ENCODE data around the gene FGF12. TPM values are rescaled to one million over a fixed set of nuclear protein-coding genes. Genes with fewer than 3 reads are reported as not detected.

FGF12 gene
- total and polyA plus RNA-seq, 2 experiments from 2014 or later, result 6.0 to 14.3 TPM

- H3K9me3 Mint-ChIP-seq, result no peaks in the 10 kb centered on the region; the same call in 2 of the 3 replicates
- Histone ChIP-seq H3K27me3 (ENCODE audit: insufficient read depth) (no peaks in the 10 kb centered on the region), H3K4me1 (ENCODE audit: insufficient read depth) (no peaks in the 10 kb centered on the region), H3K27ac (ENCODE audit: low read depth) (no peak overlapping the region), H4K20me1 (replicated peaks; ENCODE audit: insufficient read depth) (no peaks in the 10 kb centered on the region), H3K36me3 (ENCODE audit: insufficient read depth) (no peaks in the 10 kb centered on the region), H3K4me3 (no peak overlapping the region), H3F3A (replicated peaks; ENCODE audit: low read depth) (no peaks in the 10 kb centered on the region), H3K79me2 (replicated peaks; ENCODE audit: insufficient read depth) (no peaks in the 10 kb centered on the region), H2AFZ (no peak overlapping the region), H3K4me2 (no peak overlapping the region), H3K9me2 (ENCODE audit: insufficient read depth) (0 out of 2 replicates have a peak, but pooled peaks cover 3% of the 10 kb centered on the region)
- H3K4me1 Mint-ChIP-seq, result peaks cover 7% of the 10 kb centered on the region
- TF ChIP-seq CTCF (conservative IDR thresholded peaks at IDR 0.05; ENCODE audit: low read depth in 2 of 2) (no peak), CREB1 (CRISPR knock-in tag; IDR thresholded peaks at IDR 0.05; ENCODE audit: low read depth) (no peak), NANOG (IDR thresholded peaks at IDR 0.05; ENCODE audit: borderline replicate concordance) (no peak), STAT1 (IDR thresholded peaks at IDR 0.05; ENCODE audit: unreplicated experiment) (no peak), REST (IDR thresholded peaks at IDR 0.05; ENCODE audit: unreplicated experiment) (no peak), ZNF114 (CRISPR knock-in tag; IDR thresholded peaks at IDR 0.05) (no peak), ZNF331 (CRISPR knock-in tag; IDR thresholded peaks at IDR 0.05; ENCODE audit: low read depth) (no peak), JUNB (IDR thresholded peaks at IDR 0.05; ENCODE audit: unreplicated experiment) (no peak), EZH2phosphoT487 (IDR thresholded peaks at IDR 0.05; ENCODE audit: unreplicated experiment) (no peak), ZNF462 (CRISPR knock-in tag; IDR thresholded peaks at IDR 0.05) (no peak)
- H3K36me3 Mint-ChIP-seq (ENCODE audit: low read depth), result no peaks in the 10 kb centered on the region
- no peak for ATAC-seq
- H3K27ac Mint-ChIP-seq, result no peak overlapping the region
- DNase-seq (ENCODE audit: low spot score), result no peak
- no peaks in the 10 kb centered on the region for H3K27me3 Mint-ChIP-seq (ENCODE audit: insufficient read depth, low read depth, poor library complexity)
- no peak overlapping the region for H3K4me3 Mint-ChIP-seq
These were observed 10.2 kb upstream of the FGF12 start for GRCh38 chr3:192737506-192737905.
